Bronchial epithelial cell (primary cell): ENCODE measurements around the gene WBP4. TPM values are rescaled to one million over a fixed set of nuclear protein-coding genes. Genes with fewer than 3 reads are reported as not detected.
"Not testable (repeated sequence)": the region's sequence is repeated elsewhere in the genome, so short reads cannot be mapped to it uniquely, and the experiment has no call there.

ENCODE experiments used
- DNase-seq: peaks from one replicate; pipeline ENCODE4 v3.0.0-alpha.2; 2010; ENCODE audit warnings: low read depth
- FAIRE-seq: peaks from 2 replicates; lab custom pipeline; 2011; peaks lifted over from hg19 to GRCh38; lab: Jason Lieb, UNC
- H3K27me3 ChIP-seq: 2 replicates; pipeline ENCODE4 v1.5.1; 2011; ENCODE audit warnings: low read length; ENCODE audit not compliant: control insufficient read depth, insufficient read depth
- H3K36me3 ChIP-seq: 2 replicates; pipeline ENCODE4 v1.5.1; 2011; ENCODE audit warnings: low read length; ENCODE audit not compliant: control insufficient read depth, insufficient read depth
- H3K4me3 ChIP-seq: 2 replicates; pipeline ENCODE4 v1.5.1; 2011; ENCODE audit warnings: mild to moderate bottlenecking, low read depth, low read length, control low read depth
- CTCF ChIP-seq: IDR thresholded peaks from 2 replicates; pipeline ENCODE4 v1.5.1; 2011; ENCODE audit warnings: mild to moderate bottlenecking, moderate library complexity, low read length, control low read depth, inconsistent platforms; ENCODE audit not compliant: insufficient read depth, severe bottlenecking
- total RNA-seq: library from RNA; depleted of rRNA; stranded (reverse); fragments of >200 nt; gene quantifications from 2 replicates; pipeline ENCODE4 v1.2.1, GENCODE V29; 2014

WBP4 gene
- total RNA-seq, 1 donor from 2014 or later: 6.8 TPM

- Histone ChIP-seq H3K27me3 (no peaks in the 10 kb centered on the region), H3K4me3 (no peak overlapping the region), H3K36me3 (peaks cover 5% of the 10 kb centered on the region)
- no peak for FAIRE-seq
- no peak for TF ChIP-seq CTCF
- DNase-seq: no peak
Observed at GRCh38 chr13:41079725-41080124, 18.4 kb downstream of the WBP4 start.

- no peaks in the 10 kb centered on the region for H3K27me3 ChIP-seq
- no peaks in the 10 kb centered on the region for H3K36me3 ChIP-seq
- TF ChIP-seq CTCF: no peak
- FAIRE-seq: no peak
- no peak overlapping the region for H3K4me3 ChIP-seq
- no peak for DNase-seq
Observed at GRCh38 chr13:41085961-41086585, 24.8 kb downstream of the WBP4 start.

GRCh38 chr13:41095681-41096080 lies 34.4 kb downstream of the WBP4 start:
- not testable (repeated sequence) for H3K4me3 ChIP-seq, H3K27me3 ChIP-seq, H3K36me3 ChIP-seq, DNase-seq, FAIRE-seq

DNA sequence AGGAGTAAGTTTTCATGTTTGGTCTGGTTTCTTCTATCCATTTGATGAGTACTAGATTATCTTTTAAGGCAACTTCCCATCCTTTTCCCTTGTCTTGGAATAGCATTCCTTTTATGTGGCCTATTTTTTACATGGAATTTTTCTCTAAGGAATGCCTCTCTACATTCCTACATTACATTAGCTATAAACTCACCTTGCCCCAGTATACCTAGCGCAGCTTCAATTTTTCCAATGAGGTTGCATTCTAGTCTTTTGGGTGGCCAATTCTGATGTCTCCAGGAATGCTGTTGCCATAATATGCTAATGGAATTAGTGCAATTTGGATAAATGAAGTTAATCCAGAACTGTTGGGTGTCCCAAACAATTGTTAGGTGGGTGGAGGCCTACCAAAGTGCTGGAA lies 37.5 kb downstream of the WBP4 start:
- H3K36me3 ChIP-seq: no peaks in the 10 kb centered on the region
- TF ChIP-seq CTCF: no peak
- no peak for FAIRE-seq

GRCh38 chr13:41099986-41100385 lies 38.7 kb downstream of the WBP4 start:
- FAIRE-seq: no peak
- Histone ChIP-seq H3K4me3 (no peak overlapping the region), H3K27me3 (no peaks in the 10 kb centered on the region), H3K36me3 (no peaks in the 10 kb centered on the region)
- no peak for TF ChIP-seq CTCF
- DNase-seq: no peak

More for the DNA sequence above, 37.5 kb downstream of the WBP4 start:
- no peaks in the 10 kb centered on the region for H3K27me3 ChIP-seq
- no peak for DNase-seq
- H3K4me3 ChIP-seq: no peak overlapping the region

DNA sequence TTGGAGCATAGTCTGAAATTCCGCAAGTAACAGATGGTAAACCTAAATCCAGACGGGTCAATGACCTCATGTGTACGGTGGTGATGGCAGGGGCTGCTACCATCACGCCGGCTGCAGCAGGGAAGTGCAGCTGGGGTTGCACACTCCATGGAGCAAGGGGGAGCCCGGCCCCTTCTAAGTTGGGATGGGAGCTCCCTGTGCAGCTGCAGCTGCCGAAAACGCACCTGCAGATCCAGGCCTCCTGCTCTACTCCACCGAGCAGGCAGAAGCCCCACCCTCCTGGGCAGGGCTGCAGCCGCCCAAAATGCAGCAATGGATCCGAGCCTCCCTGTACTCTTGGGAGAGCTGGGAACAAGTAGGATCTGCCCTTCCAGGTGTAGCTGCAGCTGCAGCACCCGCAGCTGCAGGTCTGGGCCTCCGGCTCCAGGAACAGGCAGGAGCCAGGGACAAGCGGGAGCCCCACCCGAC lies 45.8 kb downstream of the WBP4 start:
- FAIRE-seq: no peak
- H3K4me3 ChIP-seq: no peak overlapping the region
- no peak for DNase-seq
- H3K27me3 ChIP-seq: no peaks in the 10 kb centered on the region
- no peak for TF ChIP-seq CTCF
- no peaks in the 10 kb centered on the region for H3K36me3 ChIP-seq
